Adrenal gland (tissue), 5 donors: ENCODE data around the gene CCDC93.

ENCODE experiments used
- POLR2A ChIP-seq, 2 donors: fragments of 450-650 bp; IDR thresholded peaks; one replicate each; pipeline ENCODE4 v1.6.1; 2017; ENCODE audit warnings: antibody characterized with exemption in 2 of 2, mild to moderate bottlenecking in 2 of 2, moderate library complexity in 1 of 2
- TF ChIP-seq, protein P1 (sequence below), 6 experiments: fragments of 450-650 bp in 4 of 6; fragments of 200-600 bp in 2 of 6; sonication (generic) in 1 of 6; IDR thresholded peaks; 1 replicate in 5 of 6; 2 replicates in 1 of 6; pipeline versions ENCODE4 v1.5.1 to v1.8.0; 2016 to 2021; ENCODE audit warnings: antibody characterized with exemption in 6 of 6, mild to moderate bottlenecking in 2 of 6, moderate library complexity in 1 of 6
- donor health status: DM: no; HTN: no; CAD: no.

DNA sequence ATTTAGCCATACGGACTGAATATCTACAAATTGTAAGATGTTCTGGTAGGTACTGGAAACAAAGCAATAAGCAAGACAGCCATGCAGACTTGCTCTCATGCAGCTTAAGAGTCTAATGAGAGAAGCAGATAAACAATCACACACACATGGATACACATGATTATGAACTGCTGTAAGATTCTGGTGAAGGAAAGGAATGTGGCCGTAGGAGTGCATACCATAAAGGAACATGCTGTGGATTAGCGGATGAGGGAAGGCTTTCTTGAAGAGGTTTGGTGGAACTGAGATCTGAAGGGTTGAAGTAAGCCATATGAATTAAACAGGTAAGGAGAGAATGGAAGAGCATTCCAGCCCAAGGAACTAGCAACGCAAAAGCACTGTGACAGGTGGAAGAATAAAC is 13.8 kb downstream of the CCDC93 start:
- TF ChIP-seq, protein P1, sequence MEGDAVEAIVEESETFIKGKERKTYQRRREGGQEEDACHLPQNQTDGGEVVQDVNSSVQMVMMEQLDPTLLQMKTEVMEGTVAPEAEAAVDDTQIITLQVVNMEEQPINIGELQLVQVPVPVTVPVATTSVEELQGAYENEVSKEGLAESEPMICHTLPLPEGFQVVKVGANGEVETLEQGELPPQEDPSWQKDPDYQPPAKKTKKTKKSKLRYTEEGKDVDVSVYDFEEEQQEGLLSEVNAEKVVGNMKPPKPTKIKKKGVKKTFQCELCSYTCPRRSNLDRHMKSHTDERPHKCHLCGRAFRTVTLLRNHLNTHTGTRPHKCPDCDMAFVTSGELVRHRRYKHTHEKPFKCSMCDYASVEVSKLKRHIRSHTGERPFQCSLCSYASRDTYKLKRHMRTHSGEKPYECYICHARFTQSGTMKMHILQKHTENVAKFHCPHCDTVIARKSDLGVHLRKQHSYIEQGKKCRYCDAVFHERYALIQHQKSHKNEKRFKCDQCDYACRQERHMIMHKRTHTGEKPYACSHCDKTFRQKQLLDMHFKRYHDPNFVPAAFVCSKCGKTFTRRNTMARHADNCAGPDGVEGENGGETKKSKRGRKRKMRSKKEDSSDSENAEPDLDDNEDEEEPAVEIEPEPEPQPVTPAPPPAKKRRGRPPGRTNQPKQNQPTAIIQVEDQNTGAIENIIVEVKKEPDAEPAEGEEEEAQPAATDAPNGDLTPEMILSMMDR (IDR thresholded peaks at IDR 0.05), result no peak
- TF ChIP-seq POLR2A (IDR thresholded peaks at IDR 0.05), result no peak
